ENCODE results near the gene F8. TPM values are rescaled to one million over a fixed set of nuclear protein-coding genes. Genes with fewer than 3 reads are reported as not detected.

Gene F8
- total and polyA plus RNA-seq, 2 experiments from 2014 or later, result 4.5 to 7.5 TPM

DNA sequence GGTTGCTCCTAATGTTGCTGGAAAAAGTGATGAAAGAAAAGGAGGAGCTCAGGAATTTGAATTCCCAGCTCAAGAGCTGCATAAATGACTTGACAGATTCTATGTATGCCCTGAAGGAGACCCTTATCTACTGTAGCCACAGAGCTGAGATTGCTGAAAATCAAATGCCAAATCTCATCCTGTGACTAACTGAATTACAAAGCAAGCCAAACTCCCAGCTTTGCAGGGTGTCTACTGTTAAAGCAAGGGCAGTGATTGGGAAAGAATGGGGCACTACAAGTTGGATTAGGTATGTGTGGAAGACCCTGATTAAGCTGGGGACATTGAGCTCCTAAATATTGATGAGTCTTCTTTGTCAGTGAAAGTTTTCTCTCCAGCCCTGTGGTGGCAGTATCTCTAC, 167.3 kb downstream of the F8 start:
- TF ChIP-seq, protein P1, sequence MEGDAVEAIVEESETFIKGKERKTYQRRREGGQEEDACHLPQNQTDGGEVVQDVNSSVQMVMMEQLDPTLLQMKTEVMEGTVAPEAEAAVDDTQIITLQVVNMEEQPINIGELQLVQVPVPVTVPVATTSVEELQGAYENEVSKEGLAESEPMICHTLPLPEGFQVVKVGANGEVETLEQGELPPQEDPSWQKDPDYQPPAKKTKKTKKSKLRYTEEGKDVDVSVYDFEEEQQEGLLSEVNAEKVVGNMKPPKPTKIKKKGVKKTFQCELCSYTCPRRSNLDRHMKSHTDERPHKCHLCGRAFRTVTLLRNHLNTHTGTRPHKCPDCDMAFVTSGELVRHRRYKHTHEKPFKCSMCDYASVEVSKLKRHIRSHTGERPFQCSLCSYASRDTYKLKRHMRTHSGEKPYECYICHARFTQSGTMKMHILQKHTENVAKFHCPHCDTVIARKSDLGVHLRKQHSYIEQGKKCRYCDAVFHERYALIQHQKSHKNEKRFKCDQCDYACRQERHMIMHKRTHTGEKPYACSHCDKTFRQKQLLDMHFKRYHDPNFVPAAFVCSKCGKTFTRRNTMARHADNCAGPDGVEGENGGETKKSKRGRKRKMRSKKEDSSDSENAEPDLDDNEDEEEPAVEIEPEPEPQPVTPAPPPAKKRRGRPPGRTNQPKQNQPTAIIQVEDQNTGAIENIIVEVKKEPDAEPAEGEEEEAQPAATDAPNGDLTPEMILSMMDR (IDR thresholded peaks at IDR 0.05; ENCODE audit: low read depth, low read length), result no peak
- H3K4me3 ChIP-seq, result no peak overlapping the region
- no peaks in the 10 kb centered on the region for H3K27me3 ChIP-seq
- no peaks in the 10 kb centered on the region for H3K9me3 ChIP-seq (ENCODE audit: low read depth)
- no peak overlapping the region for H3K27ac ChIP-seq
- peak in 1 of 2 donors; percentile 65 for DNase-seq (ENCODE audit: low read depth in 1 of 2, low spot score in 1 of 2)
- no peaks in the 10 kb centered on the region for H3K4me1 ChIP-seq (ENCODE audit: low read depth)
- no peaks in the 10 kb centered on the region for H3K36me3 ChIP-seq

GRCh38 chrX:154850957-154851611, 171.4 kb downstream of the F8 start:
- Histone ChIP-seq H3K4me3 (no peak overlapping the region), H3K4me1 (ENCODE audit: low read depth) (no peaks in the 10 kb centered on the region), H3K36me3 (no peaks in the 10 kb centered on the region), H3K9me3 (ENCODE audit: low read depth) (no peaks in the 10 kb centered on the region), H3K27me3 (no peaks in the 10 kb centered on the region), H3K27ac (no peak overlapping the region)
- no peak for DNase-seq (ENCODE audit: low read depth in 1 of 2, low spot score in 1 of 2)
- TF ChIP-seq, protein P1 (IDR thresholded peaks at IDR 0.05; ENCODE audit: low read depth, low read length), result no peak

DNA sequence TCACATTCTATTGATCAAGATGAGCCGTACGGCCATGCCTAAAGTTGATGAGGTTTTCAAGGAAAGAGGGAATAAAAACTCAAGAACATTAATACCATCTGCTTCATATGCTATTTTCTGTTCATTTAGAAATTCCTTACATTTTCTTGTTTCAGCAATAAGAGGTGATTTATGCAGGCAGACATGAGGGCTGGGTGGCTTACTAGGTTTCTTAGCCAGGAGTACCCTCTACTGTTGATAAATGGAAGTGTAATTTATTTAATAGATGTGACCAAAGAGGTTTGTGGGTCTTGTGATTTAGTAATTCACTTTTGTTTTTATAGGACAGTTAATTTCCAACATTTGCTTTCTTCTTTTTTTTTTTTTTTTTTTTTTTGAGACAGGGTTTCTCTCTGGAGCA, 181.7 kb downstream of the F8 start:
- no peaks in the 10 kb centered on the region for H3K4me1 ChIP-seq (ENCODE audit: low read depth)
- no peak overlapping the region for H3K27ac ChIP-seq
- peak; percentile 4 to 75 for DNase-seq (ENCODE audit: low read depth in 1 of 2, low spot score in 1 of 2)
- H3K9me3 ChIP-seq (ENCODE audit: low read depth), result no peaks in the 10 kb centered on the region
- H3K36me3 ChIP-seq, result no peaks in the 10 kb centered on the region
- no peak overlapping the region for H3K4me3 ChIP-seq
- H3K27me3 ChIP-seq, result no peaks in the 10 kb centered on the region
- TF ChIP-seq, protein P1 (IDR thresholded peaks at IDR 0.05; ENCODE audit: low read depth, low read length), result peak; percentile 36

- DNase-seq (ENCODE audit: low read depth in 1 of 2, low spot score in 1 of 2), result no peak
- Histone ChIP-seq H3K36me3 (no peaks in the 10 kb centered on the region), H3K27me3 (no peaks in the 10 kb centered on the region), H3K4me3 (no peak overlapping the region), H3K27ac (no peak overlapping the region), H3K9me3 (ENCODE audit: low read depth) (no peaks in the 10 kb centered on the region), H3K4me1 (ENCODE audit: low read depth) (no peaks in the 10 kb centered on the region)
- TF ChIP-seq, protein P1 (IDR thresholded peaks at IDR 0.05; ENCODE audit: low read depth, low read length), result no peak
Measured at GRCh38 chrX:154836163-154836562, 186.4 kb downstream of the F8 start.

GRCh38 chrX:154834562-154834961, 188.0 kb downstream of the F8 start, which contains the start of gene SMIM9:
TSS of gene SMIM9 (minus strand) at chrX:154834662. CDS start at chrX:154830856, 3,806 bp downstream.
- Histone ChIP-seq H3K4me3 (no peak within 1 kb of the TSS), H3K4me1 (ENCODE audit: low read depth) (no peaks in the 10 kb centered on the region), H3K36me3 (no peaks in the 10 kb centered on the region), H3K27ac (no peak within 1 kb of the TSS), H3K27me3 (no peaks in the 10 kb centered on the region), H3K9me3 (ENCODE audit: low read depth) (no peaks in the 10 kb centered on the region)
- TF ChIP-seq, protein P1 (IDR thresholded peaks at IDR 0.05; ENCODE audit: low read depth, low read length), result no peak
- no peak for DNase-seq (ENCODE audit: low read depth in 1 of 2, low spot score in 1 of 2)

All from cardiac muscle cell (in vitro differentiated cells and primary cell).